NOMO-1 (cell line): ENCODE measurements around the gene TOMM34.
A peak's percentile ranks its signal among the peaks of the same experiment; 100 is the strongest.

ENCODE experiments used
- DNase-seq, 2 experiments: peaks; one replicate each; lab custom pipeline; 2025; ENCODE audit not compliant: unreplicated experiment in 2 of 2; lab: John Stamatoyannopoulos, UW

Gene TOMM34

DNA sequence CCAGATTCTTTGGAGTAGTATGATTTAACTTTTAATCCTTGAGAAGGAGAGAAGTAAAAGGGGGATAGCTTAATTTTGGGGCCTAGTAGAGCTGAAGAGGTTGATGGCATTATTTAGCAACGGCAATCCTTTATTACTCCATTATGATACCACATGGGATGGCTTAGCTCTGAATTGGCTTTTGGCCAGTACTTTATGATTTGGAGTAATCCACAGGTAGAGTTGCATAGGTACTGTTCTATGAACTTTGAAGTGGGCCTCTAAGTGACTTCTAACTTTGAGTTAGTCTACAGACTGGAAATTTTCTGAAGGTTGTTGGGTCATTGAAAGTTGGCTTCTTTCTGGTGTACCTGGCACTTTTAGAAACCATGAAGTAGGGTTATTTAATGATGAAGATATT lies 63.1 kb downstream of the TOMM34 start:
- peak in 1 of 2 experiments; percentile 38 for DNase-seq

DNA sequence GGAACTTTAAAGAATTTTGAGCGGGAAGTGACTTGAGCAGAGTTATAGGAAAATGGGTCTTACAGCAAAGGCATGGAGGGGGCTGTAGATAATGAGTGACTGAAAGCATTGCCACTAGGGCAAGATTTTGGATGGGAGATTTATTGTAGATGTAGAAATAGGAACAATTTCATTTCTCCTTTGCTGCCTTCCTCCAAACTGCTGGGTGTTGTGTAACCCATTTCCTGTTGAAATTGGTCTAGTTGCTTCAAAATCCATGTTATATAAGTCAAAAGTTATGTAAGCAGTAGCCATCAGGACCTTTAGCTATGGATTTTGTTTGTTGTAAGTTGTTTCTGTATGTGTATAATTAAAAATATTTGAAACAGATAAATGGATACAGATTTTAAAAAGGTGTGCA lies 63.6 kb downstream of the TOMM34 start:
- peak; percentile 77 to 96 for DNase-seq

DNA sequence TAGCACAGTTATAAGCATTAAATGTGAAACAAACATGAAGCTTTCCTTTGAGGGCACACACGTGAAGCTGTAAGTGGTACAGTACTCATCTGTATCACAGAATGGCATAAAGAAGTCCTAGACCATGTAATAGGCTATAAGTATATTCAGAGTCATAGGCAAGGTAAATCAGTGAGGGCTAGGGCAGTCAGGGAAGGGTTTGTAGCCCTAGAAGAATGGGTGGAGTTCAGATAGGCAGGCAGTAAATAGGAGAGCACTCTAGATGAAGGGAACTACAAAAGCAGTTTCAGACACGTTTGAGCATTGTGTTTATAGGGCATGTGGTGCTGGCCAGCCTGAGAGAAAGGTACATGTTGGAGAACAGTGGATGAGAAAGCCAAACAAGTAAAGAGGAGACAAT lies 65.2 kb downstream of the TOMM34 start:
- no peak for DNase-seq
